Neural crest cell (in vitro differentiated cells): ENCODE data around the gene NIPBL. TPM values are rescaled to one million over a fixed set of nuclear protein-coding genes. Genes with fewer than 3 reads are reported as not detected.
A peak's percentile ranks its signal among the peaks of the same experiment; 100 is the strongest.

Experiments used
- DNase-seq: peaks from one replicate; pipeline ENCODE4 v3.0.0; 2021; ENCODE audit warnings: low read depth, mixed read lengths, low spot score
- H3K27ac Mint-ChIP-seq: one replicate; pipeline ENCODE4 v1.8.0; 2021; ENCODE audit warnings: mild to moderate bottlenecking, mixed read lengths; ENCODE audit not compliant: unreplicated experiment
- H3K27me3 Mint-ChIP-seq: 2 replicates; pipeline ENCODE4 v1.8.0; 2021; ENCODE audit warnings: low read depth, mild to moderate bottlenecking, mixed read lengths
- H3K36me3 Mint-ChIP-seq: 2 replicates; pipeline ENCODE4 v1.8.0; 2021; ENCODE audit warnings: low read depth, mild to moderate bottlenecking, mixed read lengths
- H3K4me1 Mint-ChIP-seq: 2 replicates; pipeline ENCODE4 v1.8.0; 2021; ENCODE audit warnings: mixed read lengths
- H3K4me3 Mint-ChIP-seq: one replicate; pipeline ENCODE4 v1.8.0; 2021; ENCODE audit warnings: mild to moderate bottlenecking, mixed read lengths
- H3K9me3 Mint-ChIP-seq: 2 replicates; pipeline ENCODE4 v1.8.0; 2021; ENCODE audit warnings: mixed read lengths
- long read RNA-seq: library from polyadenylated mRNA; unstranded; transcript quantifications from one replicate; pipeline ENCODE4 v2.0.0, GENCODE V29; 2020
- total RNA-seq: library from RNA; stranded (reverse); gene quantifications from 2 replicates; pipeline ENCODE4 v1.2.1, GENCODE V29; 2021
- TF ChIP-seq, protein P1 (sequence below): fragments of 200-600 bp; sonication (generic); conservative IDR thresholded peaks from 2 replicates; pipeline ENCODE4 v1.5.0; 2021; ENCODE audit warnings: antibody characterized with exemption, mild to moderate bottlenecking

Gene NIPBL, protein sequence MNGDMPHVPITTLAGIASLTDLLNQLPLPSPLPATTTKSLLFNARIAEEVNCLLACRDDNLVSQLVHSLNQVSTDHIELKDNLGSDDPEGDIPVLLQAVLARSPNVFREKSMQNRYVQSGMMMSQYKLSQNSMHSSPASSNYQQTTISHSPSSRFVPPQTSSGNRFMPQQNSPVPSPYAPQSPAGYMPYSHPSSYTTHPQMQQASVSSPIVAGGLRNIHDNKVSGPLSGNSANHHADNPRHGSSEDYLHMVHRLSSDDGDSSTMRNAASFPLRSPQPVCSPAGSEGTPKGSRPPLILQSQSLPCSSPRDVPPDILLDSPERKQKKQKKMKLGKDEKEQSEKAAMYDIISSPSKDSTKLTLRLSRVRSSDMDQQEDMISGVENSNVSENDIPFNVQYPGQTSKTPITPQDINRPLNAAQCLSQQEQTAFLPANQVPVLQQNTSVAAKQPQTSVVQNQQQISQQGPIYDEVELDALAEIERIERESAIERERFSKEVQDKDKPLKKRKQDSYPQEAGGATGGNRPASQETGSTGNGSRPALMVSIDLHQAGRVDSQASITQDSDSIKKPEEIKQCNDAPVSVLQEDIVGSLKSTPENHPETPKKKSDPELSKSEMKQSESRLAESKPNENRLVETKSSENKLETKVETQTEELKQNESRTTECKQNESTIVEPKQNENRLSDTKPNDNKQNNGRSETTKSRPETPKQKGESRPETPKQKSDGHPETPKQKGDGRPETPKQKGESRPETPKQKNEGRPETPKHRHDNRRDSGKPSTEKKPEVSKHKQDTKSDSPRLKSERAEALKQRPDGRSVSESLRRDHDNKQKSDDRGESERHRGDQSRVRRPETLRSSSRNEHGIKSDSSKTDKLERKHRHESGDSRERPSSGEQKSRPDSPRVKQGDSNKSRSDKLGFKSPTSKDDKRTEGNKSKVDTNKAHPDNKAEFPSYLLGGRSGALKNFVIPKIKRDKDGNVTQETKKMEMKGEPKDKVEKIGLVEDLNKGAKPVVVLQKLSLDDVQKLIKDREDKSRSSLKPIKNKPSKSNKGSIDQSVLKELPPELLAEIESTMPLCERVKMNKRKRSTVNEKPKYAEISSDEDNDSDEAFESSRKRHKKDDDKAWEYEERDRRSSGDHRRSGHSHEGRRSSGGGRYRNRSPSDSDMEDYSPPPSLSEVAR (N-terminal part only)
- 66.3 and 67.8 TPM in 2 replicates for total RNA-seq
- long read RNA-seq, partial matches to known transcripts = 42 of 45 reads
- long read RNA-seq, other reads (novel, unspliced or antisense) = 3 of 45 reads

DNA sequence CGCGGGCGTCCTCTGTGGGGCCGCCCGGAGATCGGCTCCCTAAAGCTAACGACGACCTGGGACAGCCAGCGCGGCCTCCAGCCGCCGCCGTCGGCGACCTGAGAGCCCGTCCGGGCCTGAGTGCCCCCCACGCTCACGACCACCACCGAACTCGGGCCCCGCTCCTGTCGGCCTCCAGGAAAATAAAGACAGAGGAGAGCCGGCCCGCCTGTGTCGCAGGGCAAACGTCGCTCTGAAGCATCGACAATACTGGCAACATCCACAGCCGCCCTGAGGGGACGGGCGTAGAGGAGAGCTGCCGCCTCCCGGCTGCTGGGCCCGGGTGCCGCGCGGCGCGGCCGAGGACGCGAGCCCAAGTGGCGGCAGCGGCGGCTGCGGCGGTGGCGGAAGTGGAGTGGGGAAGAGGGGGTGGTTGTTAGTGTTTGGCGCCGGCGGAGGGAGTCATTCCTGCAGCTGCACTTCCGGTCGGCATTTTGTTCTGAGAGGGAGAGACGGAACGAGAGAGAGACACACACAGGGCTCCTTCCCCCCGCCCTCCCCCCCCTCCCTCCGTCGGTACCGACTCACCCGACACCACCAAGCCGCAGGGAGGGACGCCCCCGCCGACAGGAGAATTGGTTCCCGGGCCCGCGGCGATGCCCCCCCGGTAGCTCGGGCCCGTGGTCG is at the start of gene NIPBL:
TSS of gene NIPBL (plus strand) at position 471 of the 666 bp plus-strand sequence. CDS start 76,928 bp downstream, outside the sequence.
- Mint-ChIP-seq H3K36me3 (no peaks in the 10 kb centered on the region), H3K4me1 (peaks cover 51% of the 10 kb centered on the region), H3K4me3 (peak within 1 kb of the TSS; percentile 93), H3K27ac (peak within 1 kb of the TSS; percentile 97), H3K27me3 (no peaks in the 10 kb centered on the region), H3K9me3 (no peaks in the 10 kb centered on the region)
- peak; percentile 83 for DNase-seq
- TF ChIP-seq, protein P1, sequence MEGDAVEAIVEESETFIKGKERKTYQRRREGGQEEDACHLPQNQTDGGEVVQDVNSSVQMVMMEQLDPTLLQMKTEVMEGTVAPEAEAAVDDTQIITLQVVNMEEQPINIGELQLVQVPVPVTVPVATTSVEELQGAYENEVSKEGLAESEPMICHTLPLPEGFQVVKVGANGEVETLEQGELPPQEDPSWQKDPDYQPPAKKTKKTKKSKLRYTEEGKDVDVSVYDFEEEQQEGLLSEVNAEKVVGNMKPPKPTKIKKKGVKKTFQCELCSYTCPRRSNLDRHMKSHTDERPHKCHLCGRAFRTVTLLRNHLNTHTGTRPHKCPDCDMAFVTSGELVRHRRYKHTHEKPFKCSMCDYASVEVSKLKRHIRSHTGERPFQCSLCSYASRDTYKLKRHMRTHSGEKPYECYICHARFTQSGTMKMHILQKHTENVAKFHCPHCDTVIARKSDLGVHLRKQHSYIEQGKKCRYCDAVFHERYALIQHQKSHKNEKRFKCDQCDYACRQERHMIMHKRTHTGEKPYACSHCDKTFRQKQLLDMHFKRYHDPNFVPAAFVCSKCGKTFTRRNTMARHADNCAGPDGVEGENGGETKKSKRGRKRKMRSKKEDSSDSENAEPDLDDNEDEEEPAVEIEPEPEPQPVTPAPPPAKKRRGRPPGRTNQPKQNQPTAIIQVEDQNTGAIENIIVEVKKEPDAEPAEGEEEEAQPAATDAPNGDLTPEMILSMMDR = no peak

- Mint-ChIP-seq H3K27ac (no peak overlapping the region), H3K9me3 (no peaks in the 10 kb centered on the region), H3K4me3 (no peak overlapping the region), H3K27me3 (peaks cover 6% of the 10 kb centered on the region), H3K4me1 (no peaks in the 10 kb centered on the region), H3K36me3 (no peaks in the 10 kb centered on the region)
- no peak for DNase-seq
- TF ChIP-seq, protein P1 = no peak
Measured at GRCh38 chr5:36832274-36832673, 44.3 kb upstream of the NIPBL start.

DNA sequence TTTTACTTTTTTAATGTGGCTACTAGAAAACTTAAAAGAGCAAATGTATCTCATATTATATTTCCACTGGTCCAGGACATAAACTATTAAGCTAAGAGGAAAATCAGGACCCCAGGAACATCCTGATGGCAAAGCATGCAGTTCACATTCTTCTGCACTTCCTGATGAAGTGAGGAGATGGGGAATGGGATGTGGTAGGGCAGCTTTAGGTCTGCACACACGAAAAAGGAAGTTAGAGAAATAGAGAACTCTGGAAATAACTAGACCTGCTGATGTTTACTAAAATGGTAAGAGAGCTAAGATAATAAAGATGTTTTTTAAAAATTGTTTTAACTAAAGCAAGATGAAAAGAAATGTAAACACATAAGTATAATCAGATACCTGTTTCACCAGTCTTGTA is 39.7 kb upstream of the NIPBL start:
- Mint-ChIP-seq H3K4me3 (no peak overlapping the region), H3K36me3 (no peaks in the 10 kb centered on the region), H3K27ac (no peak overlapping the region), H3K9me3 (peaks cover 2% of the 10 kb centered on the region), H3K4me1 (no peaks in the 10 kb centered on the region), H3K27me3 (no peaks in the 10 kb centered on the region)
- no peak for DNase-seq
- TF ChIP-seq, protein P1 = no peak

DNA sequence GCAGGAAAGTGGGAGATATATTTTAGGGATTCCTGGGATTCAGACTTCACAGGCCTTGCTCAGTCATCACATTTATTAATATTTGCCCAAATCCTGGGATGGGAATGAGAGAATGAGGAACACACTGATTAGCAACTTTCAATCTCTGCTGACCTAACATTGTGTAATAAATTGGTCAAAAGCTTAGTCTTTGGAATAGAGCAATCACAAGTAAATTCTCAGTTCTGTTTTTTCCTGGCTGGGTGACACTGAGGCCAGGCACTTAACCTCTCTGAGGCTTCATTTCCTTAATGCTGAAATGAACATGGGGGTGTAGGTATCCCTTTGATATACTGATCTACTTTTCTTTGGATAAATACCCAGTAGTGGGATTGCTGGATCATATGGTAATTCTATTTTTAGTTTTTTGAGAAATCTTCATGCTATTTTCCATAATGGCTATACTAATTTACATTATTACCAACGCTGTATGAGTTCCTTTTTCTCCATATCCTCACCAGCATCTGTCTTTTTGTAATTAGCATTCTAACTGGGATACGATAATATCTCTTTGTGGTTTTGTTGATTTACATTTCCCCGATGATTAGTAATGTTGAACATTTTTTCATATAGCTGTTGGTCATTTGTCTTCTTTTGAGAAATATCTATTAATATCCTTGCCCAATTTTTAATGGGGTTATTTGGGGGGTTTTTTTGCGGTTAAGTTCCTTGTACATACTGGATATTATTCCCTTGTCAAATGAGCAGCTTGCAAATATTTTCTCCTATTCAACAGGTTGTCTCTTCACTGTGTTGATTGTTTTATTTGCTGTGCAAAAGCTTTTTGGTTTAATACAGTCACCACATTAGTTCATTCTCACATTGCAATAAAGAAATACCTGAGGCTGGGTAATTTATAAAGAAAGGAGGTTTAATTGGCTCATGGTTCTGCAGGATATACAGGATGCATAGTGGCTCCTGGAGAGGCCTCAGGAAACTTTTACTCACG is 36.8 kb upstream of the NIPBL start:
- no peak for DNase-seq
- peaks cover 2% of the 10 kb centered on the region for H3K9me3 Mint-ChIP-seq
- H3K4me3 Mint-ChIP-seq = no peak overlapping the region
- no peaks in the 10 kb centered on the region for H3K36me3 Mint-ChIP-seq
- H3K4me1 Mint-ChIP-seq = no peaks in the 10 kb centered on the region
- no peaks in the 10 kb centered on the region for H3K27me3 Mint-ChIP-seq
- no peak overlapping the region for H3K27ac Mint-ChIP-seq
- TF ChIP-seq, protein P1 = no peak
